GM18526 (cell line): Measurements from ENCODE around the gene OSBP2.

Source experiments
- POLR2A ChIP-seq: IDR thresholded peaks from 3 replicates; pipeline ENCODE4 v1.6.1; 2011; ENCODE audit not compliant: insufficient read length; ENCODE audit errors: extremely low read depth

OSBP2 gene

DNA sequence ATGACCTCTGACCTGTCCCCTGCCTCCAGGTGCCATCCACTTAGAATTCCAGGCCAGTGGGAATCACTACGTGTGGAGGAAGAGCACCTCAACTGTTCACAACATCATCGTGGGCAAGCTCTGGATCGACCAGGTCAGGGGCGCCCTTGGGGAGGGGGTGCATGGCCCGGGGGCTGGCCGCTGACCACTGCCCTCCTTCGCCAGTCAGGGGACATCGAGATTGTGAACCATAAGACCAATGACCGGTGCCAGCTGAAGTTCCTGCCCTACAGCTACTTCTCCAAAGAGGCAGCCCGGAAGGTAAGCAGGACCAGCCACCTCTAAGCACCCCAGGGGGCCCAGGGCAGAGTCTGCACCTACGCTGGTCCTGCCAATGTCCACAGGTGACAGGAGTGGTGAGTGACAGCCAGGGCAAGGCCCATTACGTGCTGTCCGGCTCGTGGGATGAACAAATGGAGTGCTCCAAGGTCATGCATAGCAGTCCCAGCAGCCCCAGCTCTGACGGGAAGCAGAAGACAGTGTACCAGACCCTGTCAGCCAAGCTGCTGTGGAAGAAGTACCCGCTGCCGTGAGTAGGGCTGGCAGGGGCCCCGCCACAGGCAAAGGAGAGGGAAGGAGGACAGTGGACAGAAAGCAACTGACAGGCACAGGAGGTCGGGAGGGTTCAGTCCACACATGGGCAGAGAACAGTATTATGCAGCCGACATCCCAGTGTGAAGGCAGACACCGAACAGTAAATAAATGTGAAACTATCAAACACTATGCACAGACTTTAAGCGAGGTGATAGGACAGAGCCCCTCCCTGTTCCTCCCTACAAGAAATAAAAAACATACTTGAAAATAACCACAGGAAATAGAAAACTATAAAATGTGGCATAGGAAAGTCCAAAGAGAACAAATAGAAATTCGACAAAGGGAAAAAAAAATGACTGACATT lies 199.0 kb downstream of the OSBP2 start:
- no peak for TF ChIP-seq POLR2A

DNA sequence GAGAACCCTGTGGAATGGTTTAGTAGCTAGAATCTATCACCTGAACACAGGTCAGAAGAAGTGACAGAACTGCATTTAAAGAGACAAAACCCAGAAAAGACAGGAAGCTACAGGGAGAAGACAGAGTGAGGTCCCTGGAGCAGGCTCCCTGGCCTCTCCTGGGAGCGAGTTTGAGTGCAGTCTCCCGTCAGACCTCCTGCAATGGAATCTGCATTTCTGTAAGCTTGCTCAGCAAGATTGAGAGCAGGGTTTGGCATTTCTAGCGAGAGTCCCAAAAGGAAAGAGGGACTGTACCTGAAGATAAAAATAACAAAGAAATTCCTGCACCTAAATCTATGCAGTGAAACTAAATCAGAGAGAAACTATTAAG lies 199.7 kb downstream of the OSBP2 start:
- TF ChIP-seq POLR2A: no peak

DNA sequence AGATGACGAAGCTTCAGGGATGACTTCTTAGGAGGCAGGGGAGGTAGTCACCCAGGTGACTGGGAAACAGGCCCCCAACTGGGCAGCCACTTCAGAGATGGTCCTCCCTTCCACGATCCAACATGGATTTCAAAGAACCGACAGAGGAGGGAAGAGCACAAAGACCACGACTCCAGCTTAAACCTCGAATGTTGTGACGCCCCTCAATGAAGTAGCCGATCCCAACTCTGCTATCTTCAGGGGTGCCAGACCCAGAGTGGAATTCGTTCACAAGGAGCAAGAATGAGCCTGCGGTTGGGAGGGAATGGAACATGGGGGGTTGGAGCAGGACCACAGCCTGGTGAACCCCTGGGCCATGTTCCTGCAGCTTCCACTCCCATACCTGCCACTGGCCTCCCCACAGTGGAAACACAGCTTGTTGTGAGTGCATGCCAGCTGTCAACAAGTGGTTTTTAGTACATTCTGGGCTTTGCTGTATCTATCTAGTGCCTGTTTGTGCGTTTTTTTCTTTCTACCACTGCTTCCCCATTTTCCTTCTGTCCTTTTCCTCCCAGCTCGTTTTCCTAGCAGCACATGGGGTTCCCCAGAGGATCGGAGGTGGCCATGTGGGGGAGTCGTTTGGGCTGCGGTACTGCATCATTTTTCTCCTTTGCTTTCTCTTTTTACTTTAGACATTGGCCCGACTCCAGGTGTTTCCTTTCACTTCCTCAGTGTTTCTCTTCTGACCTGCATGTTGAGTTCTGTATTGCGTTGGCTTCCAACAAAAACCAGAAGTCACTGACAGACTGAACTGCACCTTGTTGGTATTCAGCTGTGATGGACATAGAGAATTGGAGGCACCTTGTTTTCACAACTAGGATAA lies 208.1 kb downstream of the OSBP2 start:
- TF ChIP-seq POLR2A: no peak

DNA sequence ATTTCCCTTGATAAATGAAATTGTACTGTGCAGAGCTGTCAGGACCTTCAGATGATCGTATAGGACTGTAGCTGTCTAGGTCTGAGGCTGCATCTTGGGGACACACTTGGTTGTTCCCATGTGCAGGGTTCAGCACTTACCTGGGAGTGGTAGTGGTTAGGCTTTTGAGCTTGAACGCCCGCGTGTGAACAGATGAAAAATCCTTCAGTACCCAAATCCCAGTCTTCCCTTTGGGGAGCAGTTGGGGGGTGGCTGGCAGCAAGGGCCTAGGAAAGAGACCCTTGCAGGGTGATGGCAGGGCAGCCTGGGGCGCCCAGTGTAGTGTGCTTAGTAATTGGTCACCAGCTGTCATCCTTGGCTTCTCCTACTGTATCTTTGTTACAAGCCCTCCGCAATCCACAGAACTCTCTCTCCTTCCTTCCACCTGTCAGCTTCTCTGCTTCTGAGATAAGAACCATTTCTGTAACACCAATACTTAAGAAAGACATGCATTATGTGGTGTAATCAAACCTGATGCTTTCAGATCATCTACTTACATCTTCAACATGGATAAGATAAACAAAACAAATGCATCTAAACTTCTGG lies 209.3 kb downstream of the OSBP2 start:
- no peak for TF ChIP-seq POLR2A

DNA sequence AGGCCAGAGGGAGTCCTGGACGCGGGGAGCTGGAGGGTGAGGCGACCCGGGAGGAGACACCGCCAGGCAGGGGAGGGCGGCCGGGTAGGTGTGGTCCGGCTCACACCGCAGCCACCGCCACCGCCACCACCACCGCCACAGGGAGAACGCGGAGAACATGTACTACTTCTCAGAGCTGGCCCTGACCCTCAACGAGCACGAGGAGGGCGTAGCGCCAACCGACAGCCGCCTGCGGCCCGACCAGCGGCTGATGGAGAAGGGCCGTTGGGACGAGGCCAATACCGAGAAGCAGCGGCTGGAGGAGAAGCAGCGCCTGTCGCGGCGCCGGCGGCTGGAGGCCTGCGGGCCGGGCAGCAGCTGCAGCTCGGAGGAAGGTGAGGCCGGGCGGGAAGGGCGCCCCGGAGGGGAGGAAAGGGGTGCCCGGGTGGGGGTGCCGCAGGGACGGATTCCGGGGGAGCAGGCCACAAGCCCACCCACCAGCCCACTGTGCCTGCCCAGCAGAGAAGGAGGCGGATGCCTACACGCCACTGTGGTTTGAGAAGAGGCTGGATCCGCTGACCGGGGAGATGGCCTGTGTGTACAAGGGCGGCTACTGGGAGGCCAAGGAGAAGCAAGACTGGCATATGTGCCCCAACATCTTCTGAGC lies 211.1 kb downstream of the OSBP2 start:
- no peak for TF ChIP-seq POLR2A

DNA sequence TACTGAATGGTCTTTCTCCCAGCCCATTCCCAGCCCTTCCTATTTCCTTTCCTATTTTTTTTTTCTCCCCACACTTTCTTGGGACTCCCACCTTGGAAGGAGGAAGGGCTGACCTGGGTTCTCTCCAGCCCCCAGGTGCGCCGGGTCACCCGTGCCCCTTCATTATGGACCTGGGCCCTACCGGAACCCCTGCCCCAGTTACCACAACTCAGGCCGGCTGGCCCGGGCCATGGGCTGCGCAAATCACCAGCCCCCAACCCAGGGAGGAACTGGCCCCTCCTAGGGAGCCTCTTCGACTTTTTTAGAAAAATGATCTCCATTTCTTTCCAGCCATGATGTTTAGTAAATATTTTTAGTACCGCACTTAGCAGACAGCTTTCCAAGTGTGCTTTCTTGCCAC lies 211.7 kb downstream of the OSBP2 start:
- TF ChIP-seq POLR2A: no peak

DNA sequence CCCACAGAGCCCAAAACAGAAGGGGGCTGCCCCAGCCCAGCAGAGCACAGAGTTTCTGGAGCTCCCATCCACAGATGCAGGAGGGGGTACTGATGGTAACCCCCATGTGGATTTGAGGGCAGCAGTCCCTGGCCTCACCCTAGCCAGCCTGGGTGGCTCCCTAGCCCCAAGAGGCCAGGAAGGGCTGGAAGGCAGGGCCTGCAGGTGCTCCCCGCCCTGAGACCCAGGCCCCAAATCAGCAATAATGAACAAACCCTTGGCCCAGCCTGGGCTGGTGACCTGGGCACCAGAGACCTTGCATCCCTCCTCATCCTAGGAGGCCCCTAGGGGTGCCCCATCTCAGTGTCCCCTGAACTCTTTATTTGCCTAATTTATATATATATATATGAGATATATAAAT lies 212.3 kb downstream of the OSBP2 start:
- no peak for TF ChIP-seq POLR2A

DNA sequence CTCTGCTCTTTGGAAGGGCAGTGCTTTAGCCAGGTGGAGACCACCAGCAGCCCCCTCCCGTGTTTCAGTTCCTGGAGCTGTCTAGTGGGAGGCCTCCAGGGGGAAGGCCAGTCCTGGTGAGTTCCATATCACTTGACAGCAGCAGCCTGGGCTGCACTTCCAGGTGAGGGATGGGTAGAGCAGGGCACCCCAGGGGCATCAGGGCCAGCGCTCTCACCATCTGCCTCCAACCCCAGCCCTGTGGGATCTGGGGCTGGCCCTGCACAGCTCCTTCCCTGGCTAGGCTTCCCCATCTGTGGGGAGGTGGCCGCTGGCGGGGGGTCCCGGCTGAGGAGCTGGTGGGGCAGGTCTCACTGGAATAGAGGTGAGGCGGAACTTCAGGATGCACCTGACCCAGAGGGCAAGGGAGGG lies 213.4 kb downstream of the OSBP2 start:
- no peak for TF ChIP-seq POLR2A

DNA sequence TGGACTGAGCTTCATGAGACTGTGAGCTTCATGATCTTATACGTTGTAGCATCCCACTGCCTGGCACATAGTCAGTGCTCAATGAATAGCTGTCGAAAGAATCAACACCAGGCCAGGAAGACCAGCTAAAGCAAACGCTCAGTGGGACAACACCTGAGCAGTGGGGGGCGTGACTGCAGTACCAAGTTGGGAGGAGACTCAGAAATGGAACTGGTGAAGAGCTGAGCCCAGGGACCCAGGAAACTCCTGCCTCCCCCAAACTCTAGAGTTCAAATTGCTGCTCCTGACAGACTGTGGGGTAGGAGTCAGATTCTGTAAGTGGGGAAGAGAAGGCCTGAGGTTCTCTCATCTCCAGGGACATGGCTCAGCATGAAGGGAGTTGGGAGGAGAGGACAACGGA lies 214.6 kb downstream of the OSBP2 start:
- TF ChIP-seq POLR2A: no peak

DNA sequence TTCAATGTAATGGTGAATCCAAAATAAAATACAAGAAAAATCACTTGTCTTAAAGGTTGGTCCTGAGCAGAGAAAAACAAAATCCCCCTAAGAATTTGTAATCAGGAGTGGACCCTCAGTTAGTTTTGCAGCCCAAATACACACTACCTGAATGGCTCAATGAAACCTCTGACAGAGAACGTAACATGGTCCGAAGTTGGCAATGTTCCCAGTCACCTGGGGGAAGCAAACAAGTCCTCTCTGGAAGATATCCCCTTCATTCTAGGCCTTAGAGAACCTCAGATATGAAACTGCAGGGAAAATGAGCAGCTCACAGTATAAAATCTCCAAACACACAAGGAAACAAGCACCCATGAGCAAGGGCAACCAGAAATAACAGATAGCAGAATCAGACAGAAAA lies 215.7 kb downstream of the OSBP2 start:
- TF ChIP-seq POLR2A: no peak

DNA sequence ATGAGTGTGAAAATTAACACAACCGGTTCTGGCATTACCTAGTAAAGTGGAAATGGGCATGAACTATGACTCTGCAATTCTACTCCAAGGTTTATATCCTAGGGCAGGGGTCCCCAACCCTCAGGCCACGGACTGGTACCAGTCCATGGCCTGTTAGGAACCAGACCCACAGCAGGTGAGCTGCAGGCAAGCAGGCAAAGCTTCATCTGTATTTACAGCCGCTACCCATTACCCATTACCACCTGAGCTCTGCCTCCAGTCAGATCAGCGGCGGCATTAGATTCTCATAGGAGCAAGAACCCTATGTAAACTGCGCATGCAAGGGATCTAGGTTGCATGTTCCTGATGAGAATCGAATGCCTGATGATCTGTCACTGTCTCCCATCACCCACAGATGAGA lies 224.1 kb downstream of the OSBP2 start:
- no peak for TF ChIP-seq POLR2A

DNA sequence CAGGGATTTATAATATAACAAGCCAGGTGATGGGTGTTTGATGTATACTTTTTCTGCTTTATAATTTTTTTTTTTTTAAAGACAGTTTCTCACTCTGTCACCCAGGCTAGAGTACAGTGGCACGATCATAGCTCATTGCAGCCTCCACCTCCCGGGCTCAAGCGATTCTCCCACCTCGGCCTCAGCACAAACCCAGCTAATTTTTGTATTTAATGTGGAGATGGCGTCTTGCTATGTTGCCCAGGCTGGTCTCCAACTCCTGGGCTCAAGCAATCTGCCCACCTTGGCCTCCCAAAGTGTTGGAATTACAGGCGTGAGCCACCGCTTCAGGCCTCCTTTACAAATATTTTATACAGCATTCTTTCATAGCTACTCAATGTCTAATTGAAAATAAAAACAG lies 225.3 kb downstream of the OSBP2 start:
- TF ChIP-seq POLR2A: no peak

DNA sequence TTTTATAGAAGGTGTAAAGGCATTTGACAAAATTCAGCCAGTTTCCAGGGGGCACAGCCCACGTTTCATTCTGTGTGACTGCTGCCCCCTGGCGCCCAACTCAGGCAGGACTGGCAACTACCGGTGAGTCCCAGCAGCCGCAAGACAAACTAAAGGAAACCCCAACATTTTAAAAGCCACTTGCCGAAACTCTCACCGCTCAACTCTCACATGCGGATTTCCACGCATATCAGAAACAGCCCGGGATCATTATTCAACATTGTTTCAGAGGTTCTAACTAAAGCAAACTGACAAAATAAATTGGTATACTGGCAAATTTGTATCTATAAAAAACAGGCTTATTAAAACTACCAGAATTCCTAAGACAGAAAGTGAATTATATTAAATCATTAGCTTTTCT lies 225.7 kb downstream of the OSBP2 start:
- no peak for TF ChIP-seq POLR2A

DNA sequence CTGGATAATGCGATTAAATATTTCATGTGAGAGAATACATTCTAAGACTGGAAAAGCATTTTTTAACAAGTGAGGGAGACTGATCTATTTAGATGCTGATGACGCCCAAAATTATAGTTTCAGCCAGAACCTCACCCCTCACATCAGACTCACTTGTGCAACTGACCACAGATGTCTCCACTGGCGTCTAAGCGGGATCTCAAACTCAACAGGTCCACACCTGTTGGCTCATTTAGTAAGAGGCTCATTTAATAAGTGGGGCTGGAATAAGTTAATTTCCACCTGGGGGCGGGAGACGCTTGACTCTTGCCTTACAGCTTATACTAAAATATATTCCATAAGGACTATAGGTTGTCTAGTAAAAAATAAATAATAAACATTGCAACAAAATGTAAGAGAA lies 226.4 kb downstream of the OSBP2 start:
- TF ChIP-seq POLR2A: no peak

DNA sequence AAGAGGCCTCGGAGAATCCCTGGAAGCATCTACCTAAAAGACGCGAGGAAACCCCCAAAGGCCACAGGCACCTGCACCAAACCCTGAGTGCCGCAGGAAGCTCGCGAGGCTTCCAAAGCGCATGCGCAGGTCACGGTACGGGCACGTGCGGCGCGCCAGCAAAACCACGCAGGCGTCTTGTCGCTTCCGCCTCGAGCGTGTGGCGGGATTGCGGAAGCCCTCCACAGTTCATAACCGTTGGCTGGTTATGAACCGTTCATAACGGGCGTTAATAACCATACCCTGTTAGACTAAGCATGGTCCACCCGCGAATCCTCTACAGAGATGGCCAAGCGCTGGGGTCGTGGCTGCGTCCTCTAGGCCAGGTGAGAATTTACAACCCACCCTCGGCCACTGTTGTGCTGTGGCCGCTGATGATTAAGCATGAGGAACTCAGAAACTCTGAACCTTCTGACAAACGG lies 227.5 kb downstream of the OSBP2 start:
- TF ChIP-seq POLR2A: peak; percentile 44

DNA sequence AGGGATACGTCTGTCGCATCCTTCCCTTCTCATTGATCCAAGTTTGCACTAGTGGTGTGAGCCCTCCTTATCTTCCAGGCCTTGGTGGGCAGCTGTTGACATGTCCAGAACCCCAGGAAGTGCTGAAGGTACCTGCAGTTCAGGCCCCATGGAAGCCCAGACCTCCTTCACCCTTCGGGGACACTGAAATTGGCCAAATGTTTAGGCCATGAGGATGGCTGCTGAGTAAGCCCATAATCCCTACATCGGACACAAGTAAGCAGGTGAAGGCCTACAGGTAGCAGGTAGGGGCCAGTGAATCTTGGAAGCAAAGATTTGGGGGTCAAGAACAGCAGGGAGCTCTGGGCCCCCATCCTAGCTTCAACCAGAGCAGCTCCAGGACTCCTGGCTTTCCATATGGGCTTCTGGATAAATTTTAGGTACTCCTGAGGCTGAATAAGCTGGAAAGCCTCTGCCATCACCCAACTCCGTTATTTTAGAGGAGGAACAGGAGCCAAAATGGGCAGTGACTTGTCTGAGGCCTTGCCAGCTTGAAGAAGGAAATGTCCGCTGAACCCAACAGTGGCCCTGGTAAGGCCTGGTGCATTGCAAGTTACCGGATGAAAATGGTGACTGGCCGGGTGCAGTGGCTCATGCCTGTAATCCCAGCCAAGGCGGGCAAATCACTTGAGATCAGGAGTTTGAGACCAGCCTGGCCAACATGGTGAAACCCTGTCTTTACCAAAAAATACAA lies 228.7 kb downstream of the OSBP2 start:
- TF ChIP-seq POLR2A: no peak
